ENCODE data around the gene DRD2. TPM values are rescaled to one million over a fixed set of nuclear protein-coding genes. Genes with fewer than 3 reads are reported as not detected.

Gene DRD2
- total RNA-seq, 6 donors from 2014 or later = 0.13 TPM; not detected in 5

DNA sequence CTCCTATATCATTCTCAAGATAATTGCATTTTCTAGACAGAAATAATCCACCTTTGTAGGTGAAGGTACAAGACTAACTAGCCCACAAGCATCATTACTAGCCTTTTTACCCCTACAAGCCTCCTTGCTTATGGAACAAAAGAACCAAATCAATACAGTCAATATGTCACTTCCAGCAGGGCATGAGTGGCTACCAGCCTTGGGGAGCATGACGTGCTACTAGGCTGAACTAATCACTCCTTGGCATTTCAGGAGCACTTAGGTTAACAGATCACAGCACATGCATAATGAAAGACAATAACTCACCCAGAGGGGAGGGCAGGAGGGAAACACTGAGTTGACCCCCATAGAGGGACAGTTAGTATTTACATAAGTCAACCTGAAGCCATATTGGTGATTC lies 2.7 kb downstream of the DRD2 start:
- ATAC-seq (ENCODE audit: low FRiP score in 2 of 2) (no peak), DNase-seq (no peak)
- no peak overlapping the region for H3K4me3 ChIP-seq
- WGBS, 2 donors = 29 to 43% methylated on average over 1 of the region's 1 CpG
- peaks cover 0 to 26% (median 10%) of the 10 kb centered on the region in 4 donors for H3K27me3 ChIP-seq
- no peaks in the 10 kb centered on the region for H3K9me3 ChIP-seq
- no peak overlapping the region for H3K27ac ChIP-seq
- H3K4me1 ChIP-seq = peaks cover 0 to 15% (median 3%) of the 10 kb centered on the region in 4 donors
- no peak for TF ChIP-seq POLR2AphosphoS5 (IDR thresholded peaks at IDR 0.05)
- TF ChIP-seq, protein P1, sequence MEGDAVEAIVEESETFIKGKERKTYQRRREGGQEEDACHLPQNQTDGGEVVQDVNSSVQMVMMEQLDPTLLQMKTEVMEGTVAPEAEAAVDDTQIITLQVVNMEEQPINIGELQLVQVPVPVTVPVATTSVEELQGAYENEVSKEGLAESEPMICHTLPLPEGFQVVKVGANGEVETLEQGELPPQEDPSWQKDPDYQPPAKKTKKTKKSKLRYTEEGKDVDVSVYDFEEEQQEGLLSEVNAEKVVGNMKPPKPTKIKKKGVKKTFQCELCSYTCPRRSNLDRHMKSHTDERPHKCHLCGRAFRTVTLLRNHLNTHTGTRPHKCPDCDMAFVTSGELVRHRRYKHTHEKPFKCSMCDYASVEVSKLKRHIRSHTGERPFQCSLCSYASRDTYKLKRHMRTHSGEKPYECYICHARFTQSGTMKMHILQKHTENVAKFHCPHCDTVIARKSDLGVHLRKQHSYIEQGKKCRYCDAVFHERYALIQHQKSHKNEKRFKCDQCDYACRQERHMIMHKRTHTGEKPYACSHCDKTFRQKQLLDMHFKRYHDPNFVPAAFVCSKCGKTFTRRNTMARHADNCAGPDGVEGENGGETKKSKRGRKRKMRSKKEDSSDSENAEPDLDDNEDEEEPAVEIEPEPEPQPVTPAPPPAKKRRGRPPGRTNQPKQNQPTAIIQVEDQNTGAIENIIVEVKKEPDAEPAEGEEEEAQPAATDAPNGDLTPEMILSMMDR (IDR thresholded peaks at IDR 0.05) = no peak
- TF ChIP-seq POLR2A (IDR thresholded peaks at IDR 0.05) = no peak
- TF ChIP-seq EP300 (IDR thresholded peaks at IDR 0.05) = no peak
- H3K36me3 ChIP-seq = no peaks in the 10 kb centered on the region

DNA sequence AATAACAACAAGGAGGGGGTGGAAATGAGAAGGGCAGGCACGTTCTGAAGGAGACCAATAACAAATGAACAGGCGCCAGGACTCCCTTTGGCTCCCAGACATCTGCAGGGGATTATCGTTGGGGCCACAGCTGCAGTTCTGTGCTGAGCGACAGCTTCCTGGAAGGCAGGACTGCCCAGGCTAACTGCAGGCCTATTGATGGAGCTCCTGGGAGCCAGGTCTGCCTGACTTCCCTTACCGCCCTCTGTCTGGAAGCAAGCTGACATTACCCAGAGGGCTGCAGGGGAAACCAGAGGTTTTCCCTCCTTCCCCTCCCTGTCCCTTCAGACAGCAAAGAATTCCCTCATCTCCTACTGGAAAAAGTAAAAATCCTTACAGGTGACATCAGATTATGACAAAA lies 5.0 kb downstream of the DRD2 start:
- peaks cover 0 to 15% (median 2%) of the 10 kb centered on the region in 4 donors for H3K27me3 ChIP-seq
- no peak for ATAC-seq (ENCODE audit: low FRiP score in 2 of 2)
- 56 to 58% methylated on average over 5 of the region's 5 CpGs for WGBS, 2 donors
- no peak for DNase-seq
- H3K4me3 ChIP-seq = no peak overlapping the region
- no peak overlapping the region for H3K27ac ChIP-seq
- peaks cover 0 to 11% (median 3%) of the 10 kb centered on the region in 4 donors for H3K4me1 ChIP-seq
- no peaks in the 10 kb centered on the region for H3K9me3 ChIP-seq
- TF ChIP-seq, protein P1 (IDR thresholded peaks at IDR 0.05) = no peak
- TF ChIP-seq EP300 (IDR thresholded peaks at IDR 0.05) (no peak), POLR2A (IDR thresholded peaks at IDR 0.05) (no peak), POLR2AphosphoS5 (IDR thresholded peaks at IDR 0.05) (no peak)
- no peaks in the 10 kb centered on the region for H3K36me3 ChIP-seq

DNA sequence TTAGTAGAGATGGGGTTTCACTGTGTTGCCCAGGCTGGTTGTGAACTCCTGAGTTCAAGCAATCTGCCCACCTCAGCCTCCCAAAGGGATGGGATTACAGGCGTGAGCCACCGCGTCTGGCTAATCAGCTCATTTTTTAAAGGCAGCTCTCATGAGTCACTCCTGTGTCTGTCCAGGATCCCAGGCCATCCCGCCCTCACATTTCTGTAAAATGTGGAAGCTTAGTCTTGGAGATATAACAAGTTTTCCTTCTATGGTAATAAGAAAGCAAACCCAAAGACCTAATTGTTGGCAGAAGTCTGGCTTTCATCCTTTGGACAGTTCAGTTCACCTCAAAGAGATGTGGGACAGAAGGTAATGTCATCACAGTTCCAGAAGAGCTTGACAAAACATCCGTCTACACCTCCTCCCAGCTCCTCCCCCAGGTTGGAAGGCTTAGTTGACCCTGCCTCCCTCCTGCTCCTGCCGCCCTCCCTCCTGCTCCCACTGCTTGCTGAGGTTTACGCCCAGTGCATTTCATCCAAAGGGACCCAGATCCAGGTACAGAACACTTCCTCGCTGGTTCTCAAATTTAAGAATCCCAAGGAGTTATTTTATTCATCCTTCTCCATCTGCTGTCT lies 6.4 kb downstream of the DRD2 start:
- Histone ChIP-seq H3K36me3 (no peaks in the 10 kb centered on the region), H3K27ac (no peak overlapping the region), H3K4me1 (no peaks in the 10 kb centered on the region), H3K27me3 (peaks cover 0 to 1% (median 0%) of the 10 kb centered on the region in 4 donors), H3K4me3 (no peak overlapping the region), H3K9me3 (no peaks in the 10 kb centered on the region)
- no peak for TF ChIP-seq EP300 (IDR thresholded peaks at IDR 0.05)
- TF ChIP-seq, protein P1 (IDR thresholded peaks at IDR 0.05) = no peak
- TF ChIP-seq POLR2A (IDR thresholded peaks at IDR 0.05) = no peak
- no peak for TF ChIP-seq POLR2AphosphoS5 (IDR thresholded peaks at IDR 0.05)
- 73 to 76% methylated on average over 8 of the region's 8 CpGs for WGBS, 2 donors
- no peak for ATAC-seq (ENCODE audit: low FRiP score in 2 of 2)
- DNase-seq = no peak

DNA sequence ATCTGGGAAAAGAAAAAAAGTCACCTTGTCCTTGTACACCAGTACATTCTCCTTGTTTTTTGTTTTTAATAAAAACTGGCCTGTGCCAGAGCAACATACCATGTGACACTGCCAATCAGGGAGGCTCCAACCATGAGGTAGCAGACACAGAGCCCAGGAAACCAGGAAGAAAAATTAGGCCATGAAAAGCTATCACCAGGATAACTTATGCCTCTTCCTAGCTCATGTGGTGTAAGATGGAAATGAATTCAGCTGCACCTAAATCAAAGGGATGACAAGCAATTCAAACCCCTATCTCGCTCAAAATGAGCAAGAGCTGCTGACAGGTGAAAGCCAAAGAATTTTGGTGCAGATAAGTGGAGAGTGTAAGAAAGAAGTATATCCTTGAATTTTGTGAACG lies 7.7 kb downstream of the DRD2 start:
- DNase-seq (no peak), ATAC-seq (ENCODE audit: low FRiP score in 2 of 2) (no peak)
- TF ChIP-seq POLR2AphosphoS5 (IDR thresholded peaks at IDR 0.05) (no peak), POLR2A (IDR thresholded peaks at IDR 0.05) (no peak), EP300 (IDR thresholded peaks at IDR 0.05) (no peak)
- TF ChIP-seq, protein P1 (IDR thresholded peaks at IDR 0.05) = no peak
- Histone ChIP-seq H3K4me3 (no peak overlapping the region), H3K27me3 (no peaks in the 10 kb centered on the region), H3K4me1 (no peaks in the 10 kb centered on the region), H3K36me3 (no peaks in the 10 kb centered on the region), H3K9me3 (no peaks in the 10 kb centered on the region), H3K27ac (no peak overlapping the region)
- 58 to 64% methylated on average over 2 of the region's 2 CpGs for WGBS, 2 donors

DNA sequence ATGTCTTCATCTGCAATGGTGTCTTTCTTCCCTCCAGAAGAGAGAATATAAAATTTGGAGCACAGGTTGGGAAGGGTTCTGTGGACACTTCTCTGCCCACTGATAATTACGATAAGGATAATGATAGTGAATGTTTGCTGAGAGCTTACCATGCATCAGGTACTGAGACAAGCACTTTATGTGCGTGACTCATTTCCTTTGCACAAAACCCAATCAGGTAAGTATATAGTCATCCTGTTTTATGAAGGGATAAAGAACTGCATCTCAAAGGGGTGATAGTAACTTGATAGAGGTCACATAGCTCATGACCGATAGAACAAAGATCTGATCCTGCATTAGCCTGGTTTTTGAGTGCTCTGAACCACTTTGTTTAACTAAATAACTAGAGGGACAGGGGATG lies 9.4 kb downstream of the DRD2 start:
- ATAC-seq (ENCODE audit: low FRiP score in 2 of 2) = no peak

More for the DNA sequence above, 9.4 kb downstream of the DRD2 start:
- Histone ChIP-seq H3K4me3 (no peak overlapping the region), H3K27ac (no peak overlapping the region), H3K36me3 (no peaks in the 10 kb centered on the region), H3K27me3 (no peaks in the 10 kb centered on the region), H3K9me3 (no peaks in the 10 kb centered on the region), H3K4me1 (no peaks in the 10 kb centered on the region)
- WGBS, 2 donors = 86 to 91% methylated on average over 3 of the region's 3 CpGs
- TF ChIP-seq POLR2A (IDR thresholded peaks at IDR 0.05) (no peak), POLR2AphosphoS5 (IDR thresholded peaks at IDR 0.05) (no peak), EP300 (IDR thresholded peaks at IDR 0.05) (no peak)
- TF ChIP-seq, protein P1 (IDR thresholded peaks at IDR 0.05) = no peak
- DNase-seq = no peak

Measured in upper lobe of left lung (tissue), 6 donors.